ENCODE measurements around the gene ACRBP.

Gene ACRBP

GRCh38 chr12:6684609-6685008 lies 37.4 kb upstream of the ACRBP start:
- ATAC-seq, result no peak

DNA sequence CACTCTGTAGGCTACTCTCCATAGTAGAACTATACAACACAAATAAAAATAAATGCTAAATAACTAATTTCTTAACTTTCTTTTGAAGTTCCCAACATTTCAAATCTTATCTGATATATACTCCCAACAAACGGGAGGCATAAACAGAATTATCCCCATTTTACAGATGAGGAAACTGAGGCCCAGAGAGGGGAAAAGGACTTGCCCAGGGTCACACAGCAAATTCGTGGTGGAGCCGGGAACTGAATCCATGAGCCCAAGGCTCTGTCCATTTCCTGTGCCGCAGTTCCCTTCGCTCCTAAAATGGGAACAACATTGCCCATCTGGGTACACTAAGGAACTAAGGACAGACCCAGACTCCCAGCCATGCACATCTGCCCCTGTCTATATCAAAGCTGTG lies 29.7 kb upstream of the ACRBP start:
- no peak for ATAC-seq
- TF ChIP-seq CSDC2 (CRISPR knock-in tag; IDR thresholded peaks at IDR 0.05) (no peak), ISL1 (CRISPR knock-in tag; IDR thresholded peaks at IDR 0.05) (no peak), TCF4 (CRISPR knock-in tag; IDR thresholded peaks at IDR 0.05; ENCODE audit: borderline replicate concordance) (no peak), ZC3H10 (CRISPR knock-in tag; IDR thresholded peaks at IDR 0.05) (no peak), BACH2 (CRISPR knock-in tag; IDR thresholded peaks at IDR 0.05; ENCODE audit: borderline replicate concordance) (no peak), PATZ1 (CRISPR knock-in tag; IDR thresholded peaks at IDR 0.05; ENCODE audit: borderline replicate concordance) (no peak), TSHZ2 (CRISPR knock-in tag; IDR thresholded peaks at IDR 0.05) (no peak), ZNF70 (CRISPR knock-in tag; IDR thresholded peaks at IDR 0.05) (no peak), GLIS3 (CRISPR knock-in tag; IDR thresholded peaks at IDR 0.05) (no peak), ZNF565 (CRISPR knock-in tag; conservative IDR thresholded peaks at IDR 0.05; ENCODE audit: low read depth) (no peak), CSRNP3 (CRISPR knock-in tag; IDR thresholded peaks at IDR 0.05) (no peak)

More at GRCh38 chr12:6684609-6685008, 37.4 kb upstream of the ACRBP start:
- no peak for TF ChIP-seq ZC3H10 (CRISPR knock-in tag; IDR thresholded peaks at IDR 0.05)
- no peak for TF ChIP-seq TSHZ2 (CRISPR knock-in tag; IDR thresholded peaks at IDR 0.05)

DNA sequence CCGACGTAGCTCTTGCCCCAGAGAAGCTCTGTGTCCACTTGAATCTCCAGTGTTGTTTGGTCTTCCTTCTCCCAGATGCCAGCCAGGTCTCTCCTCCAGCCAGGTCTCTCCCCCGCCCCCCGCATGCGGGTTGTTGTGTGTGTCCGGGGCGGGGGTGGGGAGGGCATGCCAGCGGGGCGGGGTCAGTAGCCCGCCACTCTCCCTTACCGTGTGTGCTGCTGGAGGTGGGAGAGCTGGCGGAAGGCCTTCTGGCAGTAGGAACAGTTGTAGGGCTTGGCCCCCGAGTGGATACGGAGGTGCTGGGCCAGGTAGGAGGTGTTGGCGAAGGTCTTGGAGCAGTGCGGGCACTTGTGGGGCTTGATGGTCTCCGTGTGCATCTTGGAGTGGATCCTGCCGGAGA lies 24.9 kb upstream of the ACRBP start:
- no peak for ATAC-seq
- TF ChIP-seq ZNF8 (CRISPR knock-in tag; IDR thresholded peaks at IDR 0.05) (no peak), PPARA (CRISPR knock-in tag; IDR thresholded peaks at IDR 0.05; ENCODE audit: borderline replicate concordance) (no peak), ZFP3 (CRISPR knock-in tag; IDR thresholded peaks at IDR 0.05) (no peak), ZC3H10 (CRISPR knock-in tag; IDR thresholded peaks at IDR 0.05) (no peak), OSR1 (CRISPR knock-in tag; IDR thresholded peaks at IDR 0.05) (no peak), TCF4 (CRISPR knock-in tag; IDR thresholded peaks at IDR 0.05; ENCODE audit: borderline replicate concordance) (no peak), ZNF70 (CRISPR knock-in tag; IDR thresholded peaks at IDR 0.05) (no peak), RARB (CRISPR knock-in tag; IDR thresholded peaks at IDR 0.05) (no peak), ZNF565 (CRISPR knock-in tag; conservative IDR thresholded peaks at IDR 0.05; ENCODE audit: low read depth) (no peak), POU6F1 (CRISPR knock-in tag; IDR thresholded peaks at IDR 0.05; ENCODE audit: borderline replicate concordance, low read depth) (no peak)

All from SK-N-SH treated with all-trans-retinoic acid at 6 μM for 48 hours (cell line).